ENCODE measurements around the gene MOB3A.

- TF ChIP-seq CTCF (IDR thresholded peaks at IDR 0.05 in 4 of 5, conservative IDR thresholded peaks at IDR 0.05 in 1 of 5) (no peak), POLR2A (IDR thresholded peaks at IDR 0.05) (no peak)
Observed at GRCh38 chr19:2035590-2035991, 60.5 kb downstream of the MOB3A start.
